ENCODE results near the gene CNGB1.

DNA sequence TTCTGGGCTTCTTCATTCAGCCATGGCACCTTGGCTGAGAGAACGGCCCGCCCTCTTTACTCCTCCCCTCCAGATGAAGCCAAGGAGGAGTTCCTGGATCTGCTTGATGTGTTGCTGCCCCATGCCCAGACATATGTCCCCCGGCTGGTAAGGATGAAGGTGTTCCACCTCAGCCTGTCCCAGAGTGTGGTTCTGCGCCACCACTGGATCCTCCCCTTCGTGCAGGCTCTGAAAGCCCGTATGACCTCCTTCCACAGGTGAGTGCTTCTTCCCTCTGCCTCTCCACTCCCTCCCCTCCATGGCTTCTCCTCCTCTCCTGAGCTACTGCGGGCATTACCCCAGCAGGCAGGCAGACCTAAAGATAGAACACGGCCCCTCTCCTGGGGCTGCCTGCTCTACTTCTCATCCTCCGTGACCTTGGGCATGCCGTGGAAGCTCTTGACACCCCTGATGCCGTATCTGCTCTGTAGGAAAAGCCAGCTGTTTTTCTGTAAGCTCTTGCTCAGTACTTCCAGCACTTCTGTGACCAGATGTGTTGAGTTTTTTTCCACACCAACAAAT, 39.0 kb upstream of the CNGB1 start:
- TF ChIP-seq, protein P1, sequence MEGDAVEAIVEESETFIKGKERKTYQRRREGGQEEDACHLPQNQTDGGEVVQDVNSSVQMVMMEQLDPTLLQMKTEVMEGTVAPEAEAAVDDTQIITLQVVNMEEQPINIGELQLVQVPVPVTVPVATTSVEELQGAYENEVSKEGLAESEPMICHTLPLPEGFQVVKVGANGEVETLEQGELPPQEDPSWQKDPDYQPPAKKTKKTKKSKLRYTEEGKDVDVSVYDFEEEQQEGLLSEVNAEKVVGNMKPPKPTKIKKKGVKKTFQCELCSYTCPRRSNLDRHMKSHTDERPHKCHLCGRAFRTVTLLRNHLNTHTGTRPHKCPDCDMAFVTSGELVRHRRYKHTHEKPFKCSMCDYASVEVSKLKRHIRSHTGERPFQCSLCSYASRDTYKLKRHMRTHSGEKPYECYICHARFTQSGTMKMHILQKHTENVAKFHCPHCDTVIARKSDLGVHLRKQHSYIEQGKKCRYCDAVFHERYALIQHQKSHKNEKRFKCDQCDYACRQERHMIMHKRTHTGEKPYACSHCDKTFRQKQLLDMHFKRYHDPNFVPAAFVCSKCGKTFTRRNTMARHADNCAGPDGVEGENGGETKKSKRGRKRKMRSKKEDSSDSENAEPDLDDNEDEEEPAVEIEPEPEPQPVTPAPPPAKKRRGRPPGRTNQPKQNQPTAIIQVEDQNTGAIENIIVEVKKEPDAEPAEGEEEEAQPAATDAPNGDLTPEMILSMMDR (conservative IDR thresholded peaks at IDR 0.05; ENCODE audit: low read depth, low read length) = no peak
- TF ChIP-seq EZH2 (IDR thresholded peaks at IDR 0.05; ENCODE audit: low read length, unreplicated experiment) = no peak

Data from PC-3 (cell line).